ENCODE measurements around the gene CEP72.

CEP72 gene

DNA sequence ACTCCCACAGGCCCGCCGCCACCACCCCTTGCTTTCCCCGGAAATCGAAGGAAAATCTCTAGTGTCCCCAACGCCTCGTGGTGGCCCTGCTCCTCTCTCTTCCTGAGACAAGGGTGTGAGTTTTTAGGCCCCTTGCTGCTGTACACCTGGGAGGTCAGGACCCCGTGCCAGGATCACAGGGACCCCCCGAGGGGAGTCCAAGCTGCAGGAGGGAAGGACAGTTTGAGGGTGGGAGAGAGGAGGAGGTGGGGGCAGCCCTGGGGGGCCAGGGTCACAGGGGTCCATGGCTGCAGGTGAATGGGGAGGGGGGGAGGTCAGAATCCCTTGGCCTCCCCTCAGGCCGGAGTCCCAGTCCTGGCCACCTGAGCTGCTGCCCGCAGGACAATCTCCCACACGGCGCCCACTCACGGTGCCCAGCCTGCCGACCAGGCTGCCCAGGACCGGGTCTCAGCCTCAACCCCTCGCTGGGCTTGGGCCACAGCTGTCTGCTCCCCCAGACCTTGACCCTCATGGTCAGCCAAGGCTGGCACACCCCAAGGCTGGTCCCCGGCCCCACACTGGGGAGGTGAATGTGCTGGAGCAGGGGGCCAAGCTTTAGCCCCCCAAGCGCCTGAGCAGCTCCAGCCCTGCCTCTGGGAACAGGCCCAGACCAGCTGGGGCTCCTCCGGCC is 61.2 kb downstream of the CEP72 start:
- H3K4me3 ChIP-seq (ENCODE audit: low read depth, low read length, poor library complexity, severe bottlenecking) = no peak overlapping the region
- H3K27ac ChIP-seq (ENCODE audit: low read depth, low read length, poor library complexity, severe bottlenecking) = no peak overlapping the region
- H3K36me3 ChIP-seq (ENCODE audit: insufficient read depth, low read length) = no peaks in the 10 kb centered on the region
- H2AFZ ChIP-seq (ENCODE audit: low read length) = no peak overlapping the region
- no peaks in the 10 kb centered on the region for H3K9me2 ChIP-seq (ENCODE audit: low read depth, low read length)
- no peaks in the 10 kb centered on the region for H3K79me2 ChIP-seq (ENCODE audit: insufficient read depth, low read length)
- no peaks in the 10 kb centered on the region for H3K9me3 ChIP-seq (ENCODE audit: low read length)
- no peaks in the 10 kb centered on the region for H3K4me1 ChIP-seq (ENCODE audit: insufficient read depth, low read length, severe bottlenecking)
- no peak overlapping the region for H3K9ac ChIP-seq (ENCODE audit: low read length)
- TF ChIP-seq, protein P1, sequence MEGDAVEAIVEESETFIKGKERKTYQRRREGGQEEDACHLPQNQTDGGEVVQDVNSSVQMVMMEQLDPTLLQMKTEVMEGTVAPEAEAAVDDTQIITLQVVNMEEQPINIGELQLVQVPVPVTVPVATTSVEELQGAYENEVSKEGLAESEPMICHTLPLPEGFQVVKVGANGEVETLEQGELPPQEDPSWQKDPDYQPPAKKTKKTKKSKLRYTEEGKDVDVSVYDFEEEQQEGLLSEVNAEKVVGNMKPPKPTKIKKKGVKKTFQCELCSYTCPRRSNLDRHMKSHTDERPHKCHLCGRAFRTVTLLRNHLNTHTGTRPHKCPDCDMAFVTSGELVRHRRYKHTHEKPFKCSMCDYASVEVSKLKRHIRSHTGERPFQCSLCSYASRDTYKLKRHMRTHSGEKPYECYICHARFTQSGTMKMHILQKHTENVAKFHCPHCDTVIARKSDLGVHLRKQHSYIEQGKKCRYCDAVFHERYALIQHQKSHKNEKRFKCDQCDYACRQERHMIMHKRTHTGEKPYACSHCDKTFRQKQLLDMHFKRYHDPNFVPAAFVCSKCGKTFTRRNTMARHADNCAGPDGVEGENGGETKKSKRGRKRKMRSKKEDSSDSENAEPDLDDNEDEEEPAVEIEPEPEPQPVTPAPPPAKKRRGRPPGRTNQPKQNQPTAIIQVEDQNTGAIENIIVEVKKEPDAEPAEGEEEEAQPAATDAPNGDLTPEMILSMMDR (IDR thresholded peaks at IDR 0.05; ENCODE audit: low read length) = no peak
- TF ChIP-seq EZH2 (IDR thresholded peaks at IDR 0.05; ENCODE audit: borderline replicate concordance, low read length) = no peak
- no peaks in the 10 kb centered on the region for H3F3A ChIP-seq (ENCODE audit: insufficient read depth, low read length)
- no peaks in the 10 kb centered on the region for H3K27me3 ChIP-seq (ENCODE audit: insufficient read depth, low read length)
- H4K20me1 ChIP-seq (ENCODE audit: insufficient read depth, low read length) = no peaks in the 10 kb centered on the region
- H3K4me2 ChIP-seq (ENCODE audit: low read length) = no peak overlapping the region

DNA sequence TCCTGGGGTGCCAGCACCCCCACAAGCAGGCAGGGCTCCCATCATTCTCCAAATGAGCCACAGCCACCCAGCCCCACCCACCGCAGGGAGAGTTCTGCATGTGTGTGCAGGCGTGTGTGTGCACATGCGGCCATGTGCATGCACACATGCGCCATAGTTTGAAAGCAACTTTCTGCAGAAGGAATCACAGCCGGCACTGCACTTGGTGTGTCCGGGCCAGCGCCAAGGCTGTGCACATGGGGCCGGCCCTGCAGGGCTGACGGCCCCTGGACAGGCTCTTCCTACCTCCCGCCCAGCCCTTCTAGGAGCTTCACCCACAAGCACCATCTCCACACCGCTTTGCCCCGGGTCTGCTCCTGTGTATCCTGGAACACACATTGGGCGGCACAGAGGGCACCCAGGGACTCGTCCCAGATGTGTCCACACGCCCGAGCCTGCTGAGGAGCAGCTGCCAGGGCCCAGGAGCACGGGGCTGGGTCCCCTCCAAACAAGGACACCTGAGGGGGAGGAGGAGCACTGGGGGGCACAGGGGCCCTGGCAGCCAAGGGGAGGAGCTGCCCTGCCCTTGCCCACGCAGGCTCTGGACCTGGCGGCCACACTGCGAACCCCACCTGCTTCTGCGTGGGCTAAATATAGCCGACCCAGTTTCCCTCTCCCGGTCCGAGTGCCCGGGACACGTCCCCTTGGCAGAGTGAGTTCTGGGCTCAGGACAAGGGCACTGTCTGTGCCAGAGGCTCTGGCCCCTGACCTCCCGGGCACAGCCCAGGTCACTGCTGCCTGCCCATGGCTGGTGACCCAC is 61.9 kb downstream of the CEP72 start:
- H3K79me2 ChIP-seq (ENCODE audit: insufficient read depth, low read length) = no peaks in the 10 kb centered on the region
- no peaks in the 10 kb centered on the region for H4K20me1 ChIP-seq (ENCODE audit: insufficient read depth, low read length)
- H3K9me3 ChIP-seq (ENCODE audit: low read length) = no peaks in the 10 kb centered on the region
- H3K27me3 ChIP-seq (ENCODE audit: insufficient read depth, low read length) = no peaks in the 10 kb centered on the region
- H3K9me2 ChIP-seq (ENCODE audit: low read depth, low read length) = no peaks in the 10 kb centered on the region
- H3K4me2 ChIP-seq (ENCODE audit: low read length) = no peak overlapping the region
- no peak overlapping the region for H3K9ac ChIP-seq (ENCODE audit: low read length)
- no peak overlapping the region for H3K27ac ChIP-seq (ENCODE audit: low read depth, low read length, poor library complexity, severe bottlenecking)
- no peaks in the 10 kb centered on the region for H3K36me3 ChIP-seq (ENCODE audit: insufficient read depth, low read length)
- H2AFZ ChIP-seq (ENCODE audit: low read length) = no peak overlapping the region
- H3K4me3 ChIP-seq (ENCODE audit: low read depth, low read length, poor library complexity, severe bottlenecking) = no peak overlapping the region
- H3K4me1 ChIP-seq (ENCODE audit: insufficient read depth, low read length, severe bottlenecking) = no peaks in the 10 kb centered on the region
- TF ChIP-seq, protein P1 (IDR thresholded peaks at IDR 0.05; ENCODE audit: low read length) = no peak
- TF ChIP-seq EZH2 (IDR thresholded peaks at IDR 0.05; ENCODE audit: borderline replicate concordance, low read length) = no peak
- no peaks in the 10 kb centered on the region for H3F3A ChIP-seq (ENCODE audit: insufficient read depth, low read length)

DNA sequence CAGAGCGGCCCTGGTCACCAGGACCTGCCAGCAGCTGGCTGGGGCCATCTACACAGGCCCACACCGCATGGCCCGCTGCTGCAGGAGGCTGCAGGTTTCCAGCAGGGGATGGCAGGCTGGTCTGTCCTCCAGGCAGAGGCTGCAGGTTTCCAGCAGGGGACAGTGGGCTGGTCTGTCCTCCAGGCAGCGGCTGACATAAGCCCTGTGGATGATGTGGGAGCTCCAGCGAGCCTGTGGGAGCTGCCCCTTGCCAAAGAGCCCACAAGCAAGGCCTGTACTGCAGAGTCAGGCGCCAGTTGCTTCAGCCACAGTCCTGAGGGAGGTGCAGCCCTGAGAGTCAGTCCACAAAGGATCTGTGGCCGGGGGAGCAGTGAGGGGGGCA is 62.5 kb downstream of the CEP72 start:
- Histone ChIP-seq H2AFZ (ENCODE audit: low read length) (no peak overlapping the region), H3K27ac (ENCODE audit: low read depth, low read length, poor library complexity, severe bottlenecking) (no peak overlapping the region), H3K4me3 (ENCODE audit: low read depth, low read length, poor library complexity, severe bottlenecking) (no peak overlapping the region), H3K9me2 (ENCODE audit: low read depth, low read length) (no peaks in the 10 kb centered on the region), H3K4me1 (ENCODE audit: insufficient read depth, low read length, severe bottlenecking) (no peaks in the 10 kb centered on the region), H3K36me3 (ENCODE audit: insufficient read depth, low read length) (no peaks in the 10 kb centered on the region), H3K4me2 (ENCODE audit: low read length) (no peak overlapping the region), H3K79me2 (ENCODE audit: insufficient read depth, low read length) (no peaks in the 10 kb centered on the region), H3K9me3 (ENCODE audit: low read length) (no peaks in the 10 kb centered on the region), H3K9ac (ENCODE audit: low read length) (no peak overlapping the region), H3F3A (ENCODE audit: insufficient read depth, low read length) (no peaks in the 10 kb centered on the region), H4K20me1 (ENCODE audit: insufficient read depth, low read length) (no peaks in the 10 kb centered on the region), H3K27me3 (ENCODE audit: insufficient read depth, low read length) (no peaks in the 10 kb centered on the region)
- no peak for TF ChIP-seq EZH2 (IDR thresholded peaks at IDR 0.05; ENCODE audit: borderline replicate concordance, low read length)
- TF ChIP-seq, protein P1 (IDR thresholded peaks at IDR 0.05; ENCODE audit: low read length) = no peak
